Neutrophil (primary cell): Measurements from ENCODE around the gene KLHL36.

Experiments used
- H3K27ac ChIP-seq: fragments of 200-600 bp; sonication (generic); 2 replicates; pipeline ENCODE4 v1.5.1; 2016; ENCODE audit warnings: mild to moderate bottlenecking, moderate library complexity
- H3K27me3 ChIP-seq: fragments of 200-600 bp; sonication (generic); 2 replicates; pipeline ENCODE4 v1.6.0; 2016; ENCODE audit warnings: mild to moderate bottlenecking
- H3K36me3 ChIP-seq: fragments of 200-600 bp; sonication (generic); 2 replicates; pipeline ENCODE4 v1.5.1; 2017
- H3K4me1 ChIP-seq, 2 experiments: fragments of 200-600 bp in 1 of 2; sonication (generic) in 1 of 2; 1 replicate in 1 of 2; 2 replicates in 1 of 2; pipeline versions ENCODE4 v1.5.1 to v1.6.1; 2013 to 2016; ENCODE audit warnings: low read depth in 1 of 2, low read length in 1 of 2, mild to moderate bottlenecking in 1 of 2, moderate library complexity in 1 of 2; ENCODE audit not compliant: control insufficient read depth in 1 of 2, insufficient read depth in 1 of 2
- H3K4me3 ChIP-seq, 2 experiments: fragments of 200-600 bp in 1 of 2; sonication (generic) in 1 of 2; 1 replicate in 1 of 2; 2 replicates in 1 of 2; pipeline ENCODE4 v1.5.1; 2013 to 2016; ENCODE audit warnings: low read depth in 1 of 2, low read length in 1 of 2, mild to moderate bottlenecking in 1 of 2, moderate library complexity in 1 of 2
- H3K9me3 ChIP-seq: fragments of 200-600 bp; sonication (generic); 2 replicates; pipeline ENCODE4 v1.5.1; 2016
- CTCF ChIP-seq: fragments of 200-600 bp; sonication (generic); IDR thresholded peaks from 2 replicates; pipeline ENCODE4 v1.5.1; 2016; ENCODE audit warnings: antibody characterized with exemption

The KLHL36 gene

GRCh38 chr16:84675423-84675822 lies 27.1 kb downstream of the KLHL36 start:
- Histone ChIP-seq H3K27me3 (no peaks in the 10 kb centered on the region), H3K4me1 (peaks cover 0 to 4% of the 10 kb centered on the region in 2 experiments), H3K27ac (no peak overlapping the region), H3K9me3 (no peaks in the 10 kb centered on the region), H3K4me3 (no peak overlapping the region), H3K36me3 (no peaks in the 10 kb centered on the region)
- no peak for TF ChIP-seq CTCF

- no peak for TF ChIP-seq CTCF
- no peaks in the 10 kb centered on the region for H3K9me3 ChIP-seq
- H3K27me3 ChIP-seq, result no peaks in the 10 kb centered on the region
- H3K4me3 ChIP-seq, result no peak overlapping the region
- no peaks in the 10 kb centered on the region for H3K36me3 ChIP-seq
- H3K4me1 ChIP-seq, result peaks cover 0 to 4% of the 10 kb centered on the region in 2 experiments
- no peak overlapping the region for H3K27ac ChIP-seq
These were observed 27.6 kb downstream of the KLHL36 start for GRCh38 chr16:84675884-84676283.

GRCh38 chr16:84677017-84677803 lies 28.9 kb downstream of the KLHL36 start:
- H3K36me3 ChIP-seq, result no peaks in the 10 kb centered on the region
- no peak overlapping the region for H3K27ac ChIP-seq
- no peaks in the 10 kb centered on the region for H3K27me3 ChIP-seq
- TF ChIP-seq CTCF, result no peak
- peaks cover 0 to 2% of the 10 kb centered on the region in 2 experiments for H3K4me1 ChIP-seq
- no peaks in the 10 kb centered on the region for H3K9me3 ChIP-seq
- H3K4me3 ChIP-seq, result no peak overlapping the region

- no peaks in the 10 kb centered on the region for H3K9me3 ChIP-seq
- TF ChIP-seq CTCF, result no peak
- no peak overlapping the region for H3K27ac ChIP-seq
These were observed 29.5 kb downstream of the KLHL36 start for GRCh38 chr16:84677849-84678248.

GRCh38 chr16:84678541-84678940 lies 30.2 kb downstream of the KLHL36 start:
- TF ChIP-seq CTCF, result no peak
- Histone ChIP-seq H3K36me3 (no peaks in the 10 kb centered on the region), H3K4me1 (no peaks in the 10 kb centered on the region)

More at GRCh38 chr16:84677849-84678248, 29.5 kb downstream of the KLHL36 start:
- Histone ChIP-seq H3K27me3 (no peaks in the 10 kb centered on the region), H3K4me3 (no peak overlapping the region), H3K4me1 (no peaks in the 10 kb centered on the region), H3K36me3 (no peaks in the 10 kb centered on the region)

More at GRCh38 chr16:84678541-84678940, 30.2 kb downstream of the KLHL36 start:
- no peak overlapping the region for H3K4me3 ChIP-seq
- H3K9me3 ChIP-seq, result no peaks in the 10 kb centered on the region
- H3K27ac ChIP-seq, result no peak overlapping the region
- peaks cover 6% of the 10 kb centered on the region for H3K27me3 ChIP-seq
